ACC112 (cell line): ENCODE measurements around the gene TPH2.

Experiments
- H2AFZ ChIP-seq: fragments of 200-600 bp; sonication (generic); one replicate; pipeline ENCODE4 v1.6.0; 2017; ENCODE audit warnings: antibody characterized with exemption, low read length; ENCODE audit not compliant: unreplicated experiment
- H3K27ac ChIP-seq: fragments of 200-600 bp; sonication (generic); 2 replicates; pipeline ENCODE4 v1.5.1; 2014; ENCODE audit warnings: low read depth, mild to moderate bottlenecking, antibody characterized with exemption, low read length, moderate library complexity
- H3K27me3 ChIP-seq: fragments of 200-600 bp; sonication (generic); 2 replicates; pipeline ENCODE4 v1.6.1; 2014; ENCODE audit warnings: mild to moderate bottlenecking, antibody characterized with exemption, low read length, moderate library complexity, mixed read lengths; ENCODE audit not compliant: insufficient read depth
- H3K36me3 ChIP-seq: fragments of 200-600 bp; sonication (generic); 2 replicates; pipeline ENCODE4 v1.6.1; 2016; ENCODE audit warnings: mild to moderate bottlenecking, antibody characterized with exemption, low read length, moderate library complexity, mixed read lengths; ENCODE audit not compliant: insufficient read depth
- H3K4me1 ChIP-seq: fragments of 200-600 bp; sonication (generic); one replicate; pipeline ENCODE4 v1.6.1; 2016; ENCODE audit warnings: low read length, mixed read lengths; ENCODE audit not compliant: insufficient read depth, unreplicated experiment, control insufficient read depth
- H3K4me3 ChIP-seq: fragments of 200-600 bp; sonication (generic); 2 replicates; pipeline ENCODE4 v1.5.1; 2014; ENCODE audit warnings: mild to moderate bottlenecking, low read depth, low read length
- H3K79me2 ChIP-seq: fragments of 200-600 bp; sonication (generic); one replicate; pipeline ENCODE4 v1.6.0; 2016; ENCODE audit warnings: low read length; ENCODE audit not compliant: control insufficient read depth, unreplicated experiment, insufficient read depth

Gene TPH2

GRCh38 chr12:71938728-71939385 is at the start of gene TPH2:
TSS of gene TPH2 (plus strand) at chr12:71938845. CDS start at chr12:71938987, 142 bp downstream.
- no peaks in the 10 kb centered on the region for H3K36me3 ChIP-seq
- peaks cover 68% of the 10 kb centered on the region for H3K27me3 ChIP-seq
- H3K4me1 ChIP-seq: no peaks in the 10 kb centered on the region
- H3K27ac ChIP-seq: no peak within 1 kb of the TSS
- no peaks in the 10 kb centered on the region for H3K79me2 ChIP-seq
- no peak within 1 kb of the TSS for H3K4me3 ChIP-seq
- H2AFZ ChIP-seq: no peak within 1 kb of the TSS

GRCh38 chr12:71890475-71890874 is 48.2 kb upstream of the TPH2 start:
- Histone ChIP-seq H3K27ac (no peak overlapping the region), H3K4me1 (no peaks in the 10 kb centered on the region), H2AFZ (no peak overlapping the region), H3K27me3 (no peaks in the 10 kb centered on the region), H3K4me3 (no peak overlapping the region), H3K79me2 (no peaks in the 10 kb centered on the region), H3K36me3 (no peaks in the 10 kb centered on the region; the same call in 1 of the 2 replicates)

GRCh38 chr12:71892059-71892458 is 46.6 kb upstream of the TPH2 start:
- H3K4me3 ChIP-seq: no peak overlapping the region

GRCh38 chr12:71896205-71896882 is 42.3 kb upstream of the TPH2 start:
- no peak overlapping the region for H3K27ac ChIP-seq
- peaks cover 12% of the 10 kb centered on the region; the same call in 1 of the 2 replicates for H3K36me3 ChIP-seq
- no peak overlapping the region for H3K4me3 ChIP-seq
- H3K4me1 ChIP-seq: no peaks in the 10 kb centered on the region
- H3K79me2 ChIP-seq: no peaks in the 10 kb centered on the region
- no peak overlapping the region for H2AFZ ChIP-seq
- no peaks in the 10 kb centered on the region for H3K27me3 ChIP-seq

More at GRCh38 chr12:71892059-71892458, 46.6 kb upstream of the TPH2 start:
- Histone ChIP-seq H3K4me1 (no peaks in the 10 kb centered on the region), H2AFZ (no peak overlapping the region), H3K79me2 (no peaks in the 10 kb centered on the region), H3K27me3 (no peaks in the 10 kb centered on the region), H3K27ac (no peak overlapping the region), H3K36me3 (peaks cover 4% of the 10 kb centered on the region; the same call in 1 of the 2 replicates)

- H3K4me1 ChIP-seq: no peaks in the 10 kb centered on the region
- H3K27me3 ChIP-seq: no peaks in the 10 kb centered on the region
- no peak overlapping the region for H2AFZ ChIP-seq
- no peak overlapping the region for H3K4me3 ChIP-seq
- no peaks in the 10 kb centered on the region for H3K79me2 ChIP-seq
- peaks cover 12% of the 10 kb centered on the region; the same call in 1 of the 2 replicates for H3K36me3 ChIP-seq
- no peak overlapping the region for H3K27ac ChIP-seq
Measured at GRCh38 chr12:71900091-71900490, 38.6 kb upstream of the TPH2 start.

GRCh38 chr12:71904629-71905028 is 34.0 kb upstream of the TPH2 start:
- H3K4me1 ChIP-seq: no peaks in the 10 kb centered on the region
- H3K79me2 ChIP-seq: no peaks in the 10 kb centered on the region
- no peaks in the 10 kb centered on the region for H3K27me3 ChIP-seq
- no peak overlapping the region for H2AFZ ChIP-seq
- H3K27ac ChIP-seq: no peak overlapping the region
- no peak overlapping the region for H3K4me3 ChIP-seq
- peaks cover 42% of the 10 kb centered on the region for H3K36me3 ChIP-seq

GRCh38 chr12:71935594-71935993 is 3.1 kb upstream of the TPH2 start:
- H3K27me3 ChIP-seq: peaks cover 45% of the 10 kb centered on the region
- H2AFZ ChIP-seq: no peak overlapping the region
- no peak overlapping the region for H3K4me3 ChIP-seq
- H3K36me3 ChIP-seq: no peaks in the 10 kb centered on the region
- no peak overlapping the region for H3K27ac ChIP-seq
- no peaks in the 10 kb centered on the region for H3K4me1 ChIP-seq
- H3K79me2 ChIP-seq: no peaks in the 10 kb centered on the region

GRCh38 chr12:71940068-71940467 is 1.4 kb downstream of the TPH2 start:
- no peak overlapping the region for H2AFZ ChIP-seq
- H3K79me2 ChIP-seq: no peaks in the 10 kb centered on the region
- H3K36me3 ChIP-seq: no peaks in the 10 kb centered on the region
- H3K27me3 ChIP-seq: peaks cover 78% of the 10 kb centered on the region
- H3K4me3 ChIP-seq: no peak overlapping the region
- no peaks in the 10 kb centered on the region for H3K4me1 ChIP-seq
- H3K27ac ChIP-seq: no peak overlapping the region

- H3K79me2 ChIP-seq: no peaks in the 10 kb centered on the region
- peaks cover 82% of the 10 kb centered on the region for H3K27me3 ChIP-seq
Measured at GRCh38 chr12:71941174-71941573, 2.5 kb downstream of the TPH2 start.

GRCh38 chr12:71942259-71942658 is 3.6 kb downstream of the TPH2 start:
- H3K36me3 ChIP-seq: no peaks in the 10 kb centered on the region
- no peaks in the 10 kb centered on the region for H3K79me2 ChIP-seq
- H3K4me1 ChIP-seq: no peaks in the 10 kb centered on the region
- no peak overlapping the region for H3K27ac ChIP-seq
- H2AFZ ChIP-seq: no peak overlapping the region
- peaks cover 76% of the 10 kb centered on the region for H3K27me3 ChIP-seq
- no peak overlapping the region for H3K4me3 ChIP-seq

More at GRCh38 chr12:71941174-71941573, 2.5 kb downstream of the TPH2 start:
- no peak overlapping the region for H3K27ac ChIP-seq
- H2AFZ ChIP-seq: no peak overlapping the region
- H3K4me1 ChIP-seq: no peaks in the 10 kb centered on the region
- H3K4me3 ChIP-seq: no peak overlapping the region
- H3K36me3 ChIP-seq: no peaks in the 10 kb centered on the region

GRCh38 chr12:71942703-71943102 is 4.1 kb downstream of the TPH2 start:
- H3K36me3 ChIP-seq: no peaks in the 10 kb centered on the region
- no peak overlapping the region for H3K4me3 ChIP-seq
- H3K4me1 ChIP-seq: no peaks in the 10 kb centered on the region
- H3K27ac ChIP-seq: no peak overlapping the region
- no peak overlapping the region for H2AFZ ChIP-seq
- H3K79me2 ChIP-seq: no peaks in the 10 kb centered on the region
- H3K27me3 ChIP-seq: peaks cover 71% of the 10 kb centered on the region
